Dermis blood vessel endothelial cell (primary cell): ENCODE data around the gene CYTH3. TPM values are rescaled to one million over a fixed set of nuclear protein-coding genes. Genes with fewer than 3 reads are reported as not detected.
"Not testable (repeated sequence)": the region's sequence is repeated elsewhere in the genome, so short reads cannot be mapped to it uniquely, and the experiment has no call there.

Source experiments
- DNase-seq: peaks from one replicate; pipeline ENCODE4 v3.0.0; 2010
- total RNA-seq: library from RNA; depleted of rRNA; stranded (reverse); fragments of >200 nt; gene quantifications from 2 replicates; pipeline ENCODE4 v1.2.3, GENCODE V29; 2014

CYTH3 gene
- total RNA-seq, 1 donor from 2014 or later: 18.0 TPM

GRCh38 chr7:6228361-6229229 lies 43.8 kb downstream of the CYTH3 start:
- DNase-seq: no peak

DNA sequence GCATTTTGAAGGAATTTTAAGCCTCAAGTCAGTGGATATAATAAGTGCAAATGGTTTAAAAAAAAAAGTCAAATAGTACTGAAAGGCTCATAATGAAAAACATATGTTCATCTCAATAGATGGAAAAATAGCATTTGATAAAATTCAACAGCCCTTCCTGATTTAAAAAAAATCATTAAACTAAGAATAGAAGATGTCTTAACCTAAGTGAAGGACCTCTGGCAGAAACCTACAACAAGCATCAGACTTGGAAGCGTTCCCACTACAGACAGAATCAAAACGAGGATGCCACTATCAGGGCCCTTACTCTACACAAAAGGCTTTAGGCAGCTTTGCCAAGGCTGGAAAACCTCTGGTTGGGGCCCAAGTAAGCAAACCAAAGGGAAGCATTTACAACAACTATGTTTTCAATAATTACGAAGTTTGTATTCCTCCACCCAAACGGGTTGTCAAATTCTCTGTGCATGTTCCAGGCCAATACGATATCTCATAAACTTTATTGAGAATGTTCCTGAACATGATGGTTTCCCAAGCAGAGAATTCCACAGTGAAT lies 45.1 kb downstream of the CYTH3 start:
- DNase-seq: no peak

DNA sequence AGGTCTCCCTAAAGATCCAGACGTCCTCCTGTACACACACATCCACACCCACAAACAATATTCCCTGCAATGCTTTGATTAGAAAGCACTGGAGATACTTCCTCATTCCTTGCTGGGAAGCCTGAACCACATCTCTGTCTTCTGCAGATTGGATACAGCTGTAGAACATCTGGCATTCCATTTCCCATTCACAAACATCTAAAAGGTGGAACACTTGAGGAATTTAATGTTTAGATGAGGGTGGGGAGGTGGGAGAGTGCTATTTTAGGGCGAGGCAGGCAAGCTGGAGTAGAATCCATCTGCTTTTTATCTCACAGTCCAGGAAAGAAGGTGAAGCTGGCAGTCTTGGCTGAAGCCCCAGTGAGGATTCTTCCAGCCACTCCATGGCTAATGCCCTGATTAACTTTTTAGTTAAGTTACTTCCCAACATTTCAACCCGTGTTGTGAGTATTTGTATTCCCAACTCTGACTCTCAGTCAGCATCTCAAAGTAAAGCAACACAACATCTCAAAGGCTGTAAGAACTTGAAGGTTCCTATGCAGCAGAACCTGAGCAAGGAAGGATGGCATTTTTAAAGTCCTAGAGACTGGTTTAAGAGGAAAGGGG lies 46.1 kb downstream of the CYTH3 start:
- DNase-seq: no peak

DNA sequence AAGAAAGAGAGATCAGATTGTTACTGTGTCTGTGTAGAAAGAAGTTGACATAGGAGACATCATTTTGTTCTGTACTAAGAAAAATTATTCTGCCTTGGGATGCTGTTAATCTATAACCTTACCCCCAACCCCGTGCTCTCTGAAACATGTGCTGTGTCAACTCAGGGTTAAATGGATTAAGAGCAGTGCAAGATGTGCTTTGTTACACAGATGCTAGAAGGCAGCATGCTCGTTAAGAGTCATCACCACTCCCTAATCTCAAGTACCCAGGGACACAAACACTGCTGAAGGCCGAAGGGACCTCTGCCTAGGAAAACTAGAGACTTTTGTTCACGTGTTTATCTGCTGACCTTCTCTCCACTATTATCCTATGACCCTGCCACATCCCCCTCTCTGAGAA lies 49.0 kb downstream of the CYTH3 start:
- not testable (repeated sequence) for DNase-seq

GRCh38 chr7:6223010-6223409 lies 49.4 kb downstream of the CYTH3 start:
- DNase-seq: not testable (repeated sequence)

DNA sequence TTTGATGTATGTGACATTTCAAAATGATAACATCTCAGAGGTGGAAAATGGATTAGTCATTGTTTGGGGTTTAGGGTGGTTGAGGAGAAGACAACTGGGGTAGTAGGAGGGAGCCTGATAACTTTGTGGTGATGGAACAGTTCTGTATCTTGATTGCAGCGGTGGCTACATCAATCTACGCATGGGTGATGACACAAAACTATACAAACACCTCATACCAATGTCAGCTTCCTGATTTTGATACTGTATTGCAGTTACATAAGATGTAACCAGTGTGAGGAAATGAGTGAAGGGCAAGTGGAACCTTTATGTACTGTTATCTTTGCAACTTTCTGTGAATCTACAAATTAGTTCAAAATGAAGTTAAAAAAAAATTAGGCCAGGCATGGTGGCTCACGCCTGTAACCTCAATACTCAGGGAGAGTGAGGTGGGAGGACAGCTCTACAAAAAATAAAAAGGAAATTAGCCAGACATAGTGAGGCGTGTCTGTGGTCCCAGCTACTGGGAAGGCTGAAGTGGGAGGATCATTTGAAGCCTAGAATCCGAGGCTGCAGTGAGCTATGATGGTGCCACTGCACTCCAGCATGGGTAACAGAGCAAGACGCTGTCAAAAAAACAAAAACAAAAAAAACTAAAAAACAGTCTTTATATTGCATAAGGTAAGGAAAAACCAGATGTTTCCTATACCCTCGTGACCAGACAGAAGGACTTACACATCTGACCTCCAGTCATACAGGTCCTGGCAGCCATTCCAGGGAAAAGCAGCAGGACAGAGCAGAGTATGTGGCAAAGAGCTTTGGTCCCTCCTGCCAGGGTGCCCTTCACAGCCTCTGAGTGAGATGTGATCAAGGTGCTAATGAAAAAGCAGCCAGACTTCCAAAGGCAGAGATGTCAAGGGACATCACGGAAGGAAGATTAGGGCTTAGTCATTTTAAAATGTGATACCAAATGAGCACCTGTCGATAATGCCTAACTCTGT lies 50.8 kb downstream of the CYTH3 start:
- DNase-seq: peak; percentile 12

GRCh38 chr7:6218329-6218728 lies 54.1 kb downstream of the CYTH3 start:
- DNase-seq: no peak

DNA sequence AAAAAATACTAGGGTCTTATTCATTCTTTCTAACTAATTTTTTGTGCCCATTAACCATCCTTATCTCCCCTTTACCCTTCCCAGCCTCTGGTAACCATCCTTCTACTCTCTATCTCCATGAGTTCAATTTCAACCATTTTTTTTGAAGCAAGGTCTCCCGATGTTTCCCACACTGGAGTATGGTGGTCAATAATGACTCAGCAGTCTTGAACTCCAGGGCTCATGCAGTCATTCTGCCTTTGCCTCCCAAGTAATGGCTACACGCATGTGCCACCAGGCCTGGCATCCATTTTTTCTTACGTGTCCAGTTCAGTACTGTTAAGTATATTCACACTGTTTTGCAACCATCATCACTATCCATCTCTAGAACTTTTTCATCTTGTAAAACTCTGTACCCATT lies 60.4 kb downstream of the CYTH3 start:
- DNase-seq: no peak

- DNase-seq: no peak
Measured at GRCh38 chr7:6210621-6211372, 61.6 kb downstream of the CYTH3 start.

DNA sequence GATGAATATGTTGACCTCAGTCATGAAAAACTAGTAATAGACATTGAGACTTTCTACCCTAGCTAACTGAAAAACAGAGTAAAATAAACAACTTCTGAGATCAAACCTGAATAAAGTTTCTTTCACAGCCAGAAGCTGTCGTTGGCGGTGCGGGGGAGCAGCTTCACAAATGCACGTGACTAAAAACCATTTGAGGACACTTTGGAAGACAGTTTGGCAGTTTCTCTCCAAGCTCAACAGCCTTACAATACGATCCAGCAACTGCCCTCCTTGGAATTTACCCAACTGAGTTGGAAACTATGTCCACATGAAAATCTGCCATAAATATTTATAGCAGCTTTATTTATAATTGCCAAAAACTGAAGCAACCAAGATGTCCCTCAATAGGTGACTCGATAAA lies 63.1 kb downstream of the CYTH3 start:
- DNase-seq: no peak

DNA sequence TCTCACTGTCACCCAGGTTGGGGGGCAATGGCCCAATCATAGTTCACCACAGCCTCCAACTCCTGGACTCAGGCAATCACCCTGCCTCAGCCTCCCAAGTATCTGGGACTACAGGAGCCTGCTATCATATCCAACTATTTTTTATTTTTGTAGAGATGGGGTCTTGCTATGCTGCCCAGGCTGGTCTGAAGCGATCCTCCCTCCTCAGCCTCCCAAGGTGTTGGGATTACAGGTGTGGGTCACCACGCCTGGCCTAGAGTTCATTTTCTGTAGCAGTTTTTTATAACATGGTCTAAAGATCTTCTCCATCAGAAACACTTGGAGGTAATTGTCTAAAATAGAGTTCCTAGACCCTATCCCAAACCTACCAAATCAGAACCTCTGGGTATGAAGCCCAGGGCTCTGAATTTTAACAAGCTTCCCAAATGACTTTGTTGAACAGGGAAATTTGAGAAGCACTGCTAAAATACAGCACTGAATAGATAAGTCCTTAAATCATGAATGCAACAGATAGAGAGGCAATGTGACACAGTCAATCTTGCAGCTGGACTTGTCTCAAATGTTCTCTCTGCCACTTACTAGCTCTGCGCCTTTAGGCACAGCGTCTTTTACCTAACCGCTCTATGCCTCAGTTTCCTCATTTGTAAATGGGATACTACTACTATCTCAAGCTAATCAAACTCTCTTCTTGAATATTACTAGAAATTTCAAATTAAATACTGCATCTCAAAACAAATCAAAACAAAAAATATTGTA lies 63.7 kb downstream of the CYTH3 start:
- no peak for DNase-seq

- no peak for DNase-seq
Measured at GRCh38 chr7:6205971-6206660, 66.3 kb downstream of the CYTH3 start.

DNA sequence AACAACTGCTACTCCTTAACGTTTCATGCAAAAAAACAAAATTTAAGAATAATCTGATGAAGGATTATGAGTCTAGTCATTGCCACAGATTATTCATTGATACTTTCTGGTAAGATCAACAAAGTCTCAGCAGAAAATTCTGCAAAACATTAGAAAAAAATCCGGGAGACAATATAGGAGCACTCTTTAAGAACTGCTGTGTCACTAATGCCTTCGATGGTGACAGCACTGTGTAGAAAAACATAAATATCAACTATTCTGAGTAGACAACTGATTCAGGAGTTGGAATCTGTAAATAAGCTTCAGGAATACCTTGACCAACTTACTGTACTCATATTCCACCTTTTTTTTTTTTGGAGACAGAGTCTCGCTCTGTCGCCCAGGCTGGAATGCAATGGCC lies 69.0 kb downstream of the CYTH3 start:
- no peak for DNase-seq

DNA sequence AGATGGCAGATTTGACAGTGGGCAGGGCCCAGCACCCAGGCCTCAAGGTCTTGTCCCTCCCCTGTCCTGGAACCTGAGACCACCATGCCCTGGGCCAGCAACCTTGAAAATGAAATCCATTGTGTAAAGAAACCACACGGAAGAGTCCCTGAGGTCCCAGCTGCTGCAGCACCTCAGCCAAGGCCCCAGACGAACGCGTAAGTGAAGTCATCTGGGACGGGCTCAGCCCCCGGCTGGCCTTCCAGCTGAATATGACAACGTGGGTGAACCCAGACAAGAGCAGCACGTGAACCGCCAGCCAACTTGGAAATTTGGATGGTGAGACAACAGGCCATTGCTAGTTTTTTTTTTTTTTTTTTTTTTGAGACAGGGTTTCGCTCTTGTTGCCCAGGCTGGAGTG lies 70.3 kb downstream of the CYTH3 start:
- DNase-seq: no peak

GRCh38 chr7:6200971-6201370 lies 71.5 kb downstream of the CYTH3 start:
- no peak for DNase-seq

DNA sequence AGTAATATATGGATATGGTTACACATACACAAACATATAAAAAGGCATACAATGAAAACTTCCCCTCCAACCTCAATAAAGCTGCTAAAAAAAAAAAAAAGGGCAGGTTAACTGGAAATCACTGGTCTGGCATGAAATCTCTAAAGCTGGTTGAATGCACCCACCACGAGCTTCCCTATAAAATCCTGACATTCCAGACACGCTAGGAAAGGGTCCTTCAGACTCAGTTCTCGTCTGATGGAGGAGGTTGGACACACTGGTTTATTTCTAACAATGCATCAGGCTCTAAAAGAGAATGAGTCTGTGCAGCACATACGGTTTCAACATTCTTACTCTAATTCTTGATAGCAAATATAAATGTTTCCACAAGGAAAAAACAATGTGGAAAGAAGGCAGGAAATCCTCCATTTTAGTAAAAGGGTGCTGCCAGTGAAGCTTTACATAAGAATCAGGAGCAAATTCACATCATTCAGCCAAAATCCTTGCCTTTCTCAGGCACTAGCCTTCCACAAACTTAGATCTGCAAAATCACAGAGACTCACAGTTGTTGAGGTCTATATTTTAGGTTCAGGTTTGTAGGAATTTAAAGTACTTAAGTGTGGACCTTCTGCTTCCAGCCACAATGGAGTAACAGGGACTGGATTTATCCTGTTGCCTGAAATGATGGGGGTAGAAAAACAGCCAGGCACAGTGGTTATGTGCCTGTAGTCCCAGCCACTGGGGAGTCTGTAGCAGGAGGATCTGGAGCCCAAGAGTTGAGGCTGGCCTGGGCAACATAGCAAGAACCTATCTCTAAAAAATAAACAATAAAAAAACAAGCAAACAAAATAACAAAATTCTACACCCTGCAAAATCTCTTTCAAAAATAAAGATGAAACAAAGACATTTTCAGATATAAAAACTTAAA lies 73.5 kb downstream of the CYTH3 start:
- DNase-seq: no peak

GRCh38 chr7:6197801-6198551 lies 74.4 kb downstream of the CYTH3 start:
- DNase-seq: no peak

- no peak for DNase-seq
Measured at GRCh38 chr7:6193709-6194108, 78.7 kb downstream of the CYTH3 start.

DNA sequence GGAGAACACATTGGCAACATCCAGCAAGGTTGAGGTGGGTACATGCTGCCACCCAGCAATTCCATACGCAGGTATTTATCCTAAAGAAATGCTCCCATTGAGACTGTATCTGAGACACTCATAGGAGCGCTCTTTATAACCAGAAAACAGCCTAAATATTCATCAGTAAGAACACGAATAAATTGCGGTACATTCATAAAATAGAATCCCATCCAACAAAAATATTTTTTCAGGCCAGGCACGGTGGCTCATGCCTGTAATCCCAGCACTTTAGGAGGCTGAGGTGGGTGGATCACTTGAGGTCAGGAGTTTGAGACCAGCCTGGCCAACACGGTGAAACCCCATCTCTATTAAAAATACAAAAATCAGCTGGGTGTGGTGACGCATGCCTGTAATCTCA lies 81.9 kb downstream of the CYTH3 start:
- not testable (repeated sequence) for DNase-seq
